OCI-LY7 (cell line): ENCODE measurements around the gene BLM.

Experiments
- CTCF ChIP-seq: fragments of 200-600 bp; sonication (generic); conservative IDR thresholded peaks from 2 replicates; pipeline ENCODE4 v1.5.1; 2014; ENCODE audit warnings: mild to moderate bottlenecking, antibody characterized with exemption, low read length, moderate library complexity, mixed read lengths
- EZH2phosphoT487 ChIP-seq: fragments of 200-600 bp; sonication (generic); IDR thresholded peaks from 2 replicates; pipeline ENCODE4 v1.6.1; 2018; ENCODE audit warnings: low read depth, borderline replicate concordance, mild to moderate bottlenecking, mixed run types, antibody characterized with exemption, low read length, moderate library complexity, mixed read lengths

GRCh38 chr15:90834626-90835025 lies 117.5 kb downstream of the BLM start:
- TF ChIP-seq CTCF (no peak), EZH2phosphoT487 (no peak)
